Natural killer cell (primary cell): ENCODE results near the gene ATP5PB. TPM values are rescaled to one million over a fixed set of nuclear protein-coding genes. Genes with fewer than 3 reads are reported as not detected.

ENCODE experiments used
- ATAC-seq, 3 donors: fragments of 150-1000 bp in 2 of 3; fragments of 200-7000 bp in 1 of 3; cut with Tn5 transposase; 1 replicate in 1 of 3; 2 replicates in 2 of 3; pipeline ENCODE4 v1.10.0; 2021; ENCODE audit warnings: mild to moderate bottlenecking in 2 of 3, moderate library complexity in 2 of 3
- DNase-seq, 2 donors: peaks; one replicate each; pipeline versions ENCODE4 v3.0.0 to v3.0.0-alpha.2; 2013 to 2021; ENCODE audit warnings: mixed read lengths in 1 of 2
- H3K27ac ChIP-seq: one replicate; pipeline ENCODE4 v1.5.1; 2013; ENCODE audit warnings: mild to moderate bottlenecking, low read length
- H3K27me3 ChIP-seq: one replicate; pipeline ENCODE4 v1.6.1; 2013; ENCODE audit warnings: low read length; ENCODE audit not compliant: control insufficient read depth, insufficient read depth
- H3K36me3 ChIP-seq: one replicate; pipeline ENCODE4 v1.6.1; 2013; ENCODE audit warnings: low read length; ENCODE audit not compliant: control insufficient read depth, insufficient read depth
- H3K4me1 ChIP-seq: one replicate; pipeline ENCODE4 v1.6.1; 2013; ENCODE audit warnings: low read length; ENCODE audit not compliant: control insufficient read depth, insufficient read depth
- H3K4me3 ChIP-seq: one replicate; pipeline ENCODE4 v1.5.1; 2013; ENCODE audit warnings: low read length
- H3K9me3 ChIP-seq: one replicate; pipeline ENCODE4 v1.6.1; 2013; ENCODE audit warnings: low read length; ENCODE audit not compliant: control insufficient read depth, insufficient read depth
- H3K27ac Mint-ChIP-seq, 2 donors: one replicate each; pipeline ENCODE4 v1.8.0; 2022; ENCODE audit warnings: mild to moderate bottlenecking in 2 of 2, mixed read lengths in 2 of 2, moderate library complexity in 1 of 2
- H3K27me3 Mint-ChIP-seq, 2 donors: one replicate each; pipeline ENCODE4 v1.8.0; 2022; ENCODE audit warnings: low read depth in 2 of 2, mixed read lengths in 2 of 2
- H3K36me3 Mint-ChIP-seq: one replicate; pipeline ENCODE4 v1.8.0; 2022; ENCODE audit warnings: mixed read lengths
- H3K4me1 Mint-ChIP-seq, 2 donors: one replicate each; pipeline ENCODE4 v1.8.0; 2022; ENCODE audit warnings: mixed read lengths in 2 of 2
- H3K4me3 Mint-ChIP-seq: one replicate; pipeline ENCODE4 v1.8.0; 2022; ENCODE audit warnings: mild to moderate bottlenecking, moderate library complexity, mixed read lengths
- H3K9me3 Mint-ChIP-seq, 2 donors: one replicate each; pipeline ENCODE4 v1.8.0; 2022; ENCODE audit warnings: mixed read lengths in 2 of 2
- WGBS: methylation state at CpG from one replicate; pipeline ENCODE4 v1.1.7; 2013; ENCODE audit warnings: missing lambda C conversion rate; ENCODE audit not compliant: insufficient coverage; 5-methylcytosine and 5-hydroxymethylcytosine counted together
- intact Hi-C: fragments of 100-400 bp; cut with micrococcal nuclease; formaldehyde crosslinking; loops from one replicate; pipeline ENCODE4 v1.14.2; 2022
- total RNA-seq, 4 donors: library from RNA; stranded (reverse); fragments of 120-200 nt in 1 of 4; gene quantifications; one replicate each; pipeline versions ENCODE4 v1.2.3 to v1.2.4, GENCODE V29; 2013 to 2022
- TF ChIP-seq, protein P1 (sequence below): fragments of 200-600 bp; IDR thresholded peaks from one replicate; pipeline ENCODE4 v1.8.0; 2022; ENCODE audit warnings: antibody characterized with exemption

Gene ATP5PB
- total RNA-seq, 3 donors from 2014 or later (not counting 1 experiment from before 2014, with no cell fraction given): 105 to 115 (median 105) TPM

DNA sequence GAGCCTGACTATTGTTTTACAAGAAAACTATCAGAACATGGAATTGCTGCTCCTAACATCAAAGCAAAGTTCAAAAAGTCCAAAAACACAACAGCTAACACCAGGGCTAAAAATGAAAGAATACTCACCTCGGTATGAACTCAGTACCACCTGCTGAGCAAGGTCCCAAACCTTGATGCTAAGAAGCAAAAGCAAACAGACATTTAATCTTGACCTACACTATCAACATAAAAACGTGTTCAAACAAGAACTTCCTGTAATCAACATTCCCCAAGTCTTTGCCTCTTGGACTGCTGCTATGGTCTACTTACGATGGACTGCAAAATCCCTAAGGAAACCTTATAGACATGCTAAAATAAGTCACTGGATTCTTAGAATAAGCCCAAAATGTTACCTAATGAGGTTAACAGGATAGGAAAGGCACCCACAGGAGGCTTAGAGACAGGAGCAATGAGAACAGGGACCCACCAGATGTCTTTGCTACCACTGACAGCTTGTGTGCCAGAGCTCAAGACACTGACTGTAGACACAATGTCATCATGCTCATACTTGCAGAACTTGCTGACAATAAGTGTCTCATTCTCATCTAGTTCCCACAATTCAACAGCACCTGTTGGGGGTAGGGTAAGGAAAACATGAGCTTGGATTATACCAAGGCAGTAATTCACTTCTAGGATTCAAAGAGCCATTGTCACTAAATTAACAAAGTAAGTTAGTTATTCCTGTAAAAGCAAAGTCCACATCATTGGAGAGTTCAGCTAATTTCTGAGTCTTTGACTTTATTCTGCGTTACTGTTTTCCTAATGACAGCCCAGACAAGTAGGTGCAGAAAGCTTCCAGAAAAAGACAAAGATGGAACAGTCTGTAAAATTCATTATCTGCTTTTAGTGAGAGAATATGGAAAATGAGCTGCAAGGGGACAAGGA, 2.0 kb upstream of the ATP5PB start:
- Mint-ChIP-seq H3K27ac (peak overlapping the region; percentile 97 to 100), H3K36me3 (peaks cover 17% of the 10 kb centered on the region), H3K4me3 (peak overlapping the region; percentile 99), H3K27me3 (no peaks in the 10 kb centered on the region), H3K4me1 (peaks cover 55 to 60% of the 10 kb centered on the region in 2 donors), H3K9me3 (no peaks in the 10 kb centered on the region)
- Histone ChIP-seq H3K27me3 (no peaks in the 10 kb centered on the region), H3K9me3 (no peaks in the 10 kb centered on the region), H3K36me3 (peaks cover 37% of the 10 kb centered on the region), H3K4me1 (peaks cover 18% of the 10 kb centered on the region), H3K4me3 (no peak overlapping the region), H3K27ac (no peak overlapping the region)
- intact Hi-C loops: no loop called here
- TF ChIP-seq, protein P1, sequence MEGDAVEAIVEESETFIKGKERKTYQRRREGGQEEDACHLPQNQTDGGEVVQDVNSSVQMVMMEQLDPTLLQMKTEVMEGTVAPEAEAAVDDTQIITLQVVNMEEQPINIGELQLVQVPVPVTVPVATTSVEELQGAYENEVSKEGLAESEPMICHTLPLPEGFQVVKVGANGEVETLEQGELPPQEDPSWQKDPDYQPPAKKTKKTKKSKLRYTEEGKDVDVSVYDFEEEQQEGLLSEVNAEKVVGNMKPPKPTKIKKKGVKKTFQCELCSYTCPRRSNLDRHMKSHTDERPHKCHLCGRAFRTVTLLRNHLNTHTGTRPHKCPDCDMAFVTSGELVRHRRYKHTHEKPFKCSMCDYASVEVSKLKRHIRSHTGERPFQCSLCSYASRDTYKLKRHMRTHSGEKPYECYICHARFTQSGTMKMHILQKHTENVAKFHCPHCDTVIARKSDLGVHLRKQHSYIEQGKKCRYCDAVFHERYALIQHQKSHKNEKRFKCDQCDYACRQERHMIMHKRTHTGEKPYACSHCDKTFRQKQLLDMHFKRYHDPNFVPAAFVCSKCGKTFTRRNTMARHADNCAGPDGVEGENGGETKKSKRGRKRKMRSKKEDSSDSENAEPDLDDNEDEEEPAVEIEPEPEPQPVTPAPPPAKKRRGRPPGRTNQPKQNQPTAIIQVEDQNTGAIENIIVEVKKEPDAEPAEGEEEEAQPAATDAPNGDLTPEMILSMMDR: no peak
- no peak for ATAC-seq
- WGBS: 80% methylated on average over 4 of the region's 4 CpGs
- DNase-seq: no peak

DNA sequence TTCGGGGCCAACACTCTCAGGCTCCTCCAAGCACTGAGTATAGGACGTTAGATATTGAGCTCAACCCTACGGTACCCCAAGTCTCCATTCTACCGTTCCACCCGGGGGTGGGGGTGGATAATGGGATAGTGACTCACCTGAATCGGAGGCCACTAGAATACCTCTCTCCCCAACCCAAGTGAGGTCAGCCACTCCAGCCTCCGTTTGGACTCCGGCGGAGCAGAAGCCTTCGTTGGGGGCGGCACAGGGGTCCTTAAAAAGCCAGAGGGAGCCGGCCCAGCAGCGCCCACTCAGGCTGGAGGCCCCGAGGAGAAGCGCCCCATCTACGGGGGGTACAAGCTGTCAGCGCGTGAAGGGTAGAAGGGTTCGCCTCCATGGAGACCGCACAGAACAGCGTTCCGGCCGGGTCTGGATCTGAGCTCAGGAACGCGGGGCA, 764 bp upstream of the ATP5PB start:
- Mint-ChIP-seq H3K36me3 (peaks cover 14% of the 10 kb centered on the region), H3K9me3 (no peaks in the 10 kb centered on the region), H3K4me1 (peaks cover 66 to 69% of the 10 kb centered on the region in 2 donors), H3K27ac (peak overlapping the region; percentile 97 to 100), H3K27me3 (no peaks in the 10 kb centered on the region), H3K4me3 (peak overlapping the region; percentile 99)
- TF ChIP-seq, protein P1: no peak
- Histone ChIP-seq H3K27me3 (no peaks in the 10 kb centered on the region), H3K4me3 (peak overlapping the region; percentile 89), H3K9me3 (no peaks in the 10 kb centered on the region), H3K27ac (peak overlapping the region; percentile 45), H3K36me3 (peaks cover 27% of the 10 kb centered on the region), H3K4me1 (peaks cover 20% of the 10 kb centered on the region)
- DNase-seq: peak in 1 of 2 donors; percentile 33
- ATAC-seq: peak in 1 of 3 donors; percentile 20
- WGBS: 1% methylated on average over 19 of the region's 25 CpGs
- intact Hi-C loops: no loop called here

DNA sequence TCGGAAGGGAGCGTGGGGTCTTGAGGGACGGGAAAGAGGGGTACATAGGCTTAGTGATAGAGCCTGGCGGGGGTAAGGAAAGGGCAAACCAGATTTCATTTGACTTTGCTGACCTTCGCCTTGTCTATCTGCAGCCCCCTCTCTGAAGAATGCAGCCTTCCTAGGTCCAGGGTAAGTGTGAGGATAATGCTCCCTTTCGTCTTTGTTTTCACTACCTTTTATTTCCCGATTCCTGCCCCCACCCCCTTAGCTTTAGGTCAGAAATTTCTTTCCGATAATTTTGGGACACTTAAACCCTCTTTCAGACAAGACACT, 396 bp downstream of the ATP5PB start:
- TF ChIP-seq, protein P1: no peak
- intact Hi-C loops: loop anchor here (1.0 kb wide), 3 partner anchors 21 to 309 kb away; partner anchors contain the start of genes CEPT1, DDX20 and DRAM2
- Histone ChIP-seq H3K9me3 (no peaks in the 10 kb centered on the region), H3K36me3 (peaks cover 26% of the 10 kb centered on the region), H3K27me3 (no peaks in the 10 kb centered on the region), H3K4me3 (peak overlapping the region; percentile 89), H3K4me1 (peaks cover 20% of the 10 kb centered on the region), H3K27ac (peak overlapping the region; percentile 73)
- under 1% methylated on average over 8 of the region's 8 CpGs for WGBS
- Mint-ChIP-seq H3K27ac (peak overlapping the region; percentile 97 to 100), H3K4me3 (peak overlapping the region; percentile 99), H3K9me3 (no peaks in the 10 kb centered on the region), H3K36me3 (peaks cover 2% of the 10 kb centered on the region), H3K27me3 (no peaks in the 10 kb centered on the region), H3K4me1 (peaks cover 78 to 80% of the 10 kb centered on the region in 2 donors)
- ATAC-seq: no peak
- DNase-seq: no peak
